Skeletal muscle satellite cell (primary cell): ENCODE measurements around the gene SLC4A9.
A peak's percentile ranks its signal among the peaks of the same experiment; 100 is the strongest.

ENCODE experiments used
- H3K27me3 ChIP-seq: 2 replicates; pipeline ENCODE4 v1.7.0; 2013; ENCODE audit warnings: low read length; ENCODE audit not compliant: control insufficient read depth, insufficient read depth
- H3K36me3 ChIP-seq: 2 replicates; pipeline ENCODE4 v1.7.0; 2013; ENCODE audit warnings: mild to moderate bottlenecking, control low read depth, low read length; ENCODE audit not compliant: insufficient read depth
- H3K4me1 ChIP-seq: 2 replicates; pipeline ENCODE4 v1.7.0; 2013; ENCODE audit warnings: low read length; ENCODE audit not compliant: control insufficient read depth, insufficient read depth
- H3K4me2 ChIP-seq: 2 replicates; pipeline ENCODE4 v1.7.0; 2013; ENCODE audit warnings: mild to moderate bottlenecking, low read length
- H3K4me3 ChIP-seq: 2 replicates; pipeline ENCODE4 v1.7.0; 2013; ENCODE audit warnings: low read length
- H3K9ac ChIP-seq: 2 replicates; pipeline ENCODE4 v1.7.0; 2013; ENCODE audit warnings: mild to moderate bottlenecking, low read depth, low read length, moderate library complexity
- H3K9me3 ChIP-seq: replicated peaks from 2 replicates; pipeline ENCODE4 v1.7.0; 2013; ENCODE audit warnings: mild to moderate bottlenecking, control low read depth, low read length

SLC4A9 gene

GRCh38 chr5:140324617-140325241 lies 35.3 kb upstream of the SLC4A9 start:
- Histone ChIP-seq H3K4me1 (peaks cover 50% of the 10 kb centered on the region), H3K27me3 (no peaks in the 10 kb centered on the region), H3K36me3 (no peaks in the 10 kb centered on the region), H3K4me2 (peak overlapping the region; percentile 75), H3K9ac (peak overlapping the region; percentile 85), H3K9me3 (no peaks in the 10 kb centered on the region), H3K4me3 (peak overlapping the region; percentile 17)

- Histone ChIP-seq H3K9ac (peak overlapping the region; percentile 85), H3K4me3 (no peak overlapping the region), H3K4me1 (peaks cover 50% of the 10 kb centered on the region), H3K36me3 (no peaks in the 10 kb centered on the region), H3K27me3 (no peaks in the 10 kb centered on the region), H3K4me2 (peak overlapping the region; percentile 75), H3K9me3 (no peaks in the 10 kb centered on the region)
Measured at GRCh38 chr5:140325486-140325885, 34.5 kb upstream of the SLC4A9 start.

- peaks cover 39% of the 10 kb centered on the region for H3K4me1 ChIP-seq
- H3K4me3 ChIP-seq: no peak overlapping the region
- H3K4me2 ChIP-seq: peak overlapping the region; percentile 10
- no peaks in the 10 kb centered on the region for H3K27me3 ChIP-seq
- H3K36me3 ChIP-seq: peaks cover 9% of the 10 kb centered on the region
- H3K9ac ChIP-seq: peak overlapping the region; percentile 4
- H3K9me3 ChIP-seq: no peaks in the 10 kb centered on the region
Measured at GRCh38 chr5:140327589-140327988, 32.4 kb upstream of the SLC4A9 start.

GRCh38 chr5:140328036-140328764 lies 31.8 kb upstream of the SLC4A9 start:
- no peaks in the 10 kb centered on the region for H3K9me3 ChIP-seq
- no peaks in the 10 kb centered on the region for H3K27me3 ChIP-seq
- H3K4me2 ChIP-seq: peak overlapping the region; percentile 10
- H3K4me3 ChIP-seq: no peak overlapping the region
- H3K36me3 ChIP-seq: peaks cover 15% of the 10 kb centered on the region
- peaks cover 35% of the 10 kb centered on the region for H3K4me1 ChIP-seq
- no peak overlapping the region for H3K9ac ChIP-seq

DNA sequence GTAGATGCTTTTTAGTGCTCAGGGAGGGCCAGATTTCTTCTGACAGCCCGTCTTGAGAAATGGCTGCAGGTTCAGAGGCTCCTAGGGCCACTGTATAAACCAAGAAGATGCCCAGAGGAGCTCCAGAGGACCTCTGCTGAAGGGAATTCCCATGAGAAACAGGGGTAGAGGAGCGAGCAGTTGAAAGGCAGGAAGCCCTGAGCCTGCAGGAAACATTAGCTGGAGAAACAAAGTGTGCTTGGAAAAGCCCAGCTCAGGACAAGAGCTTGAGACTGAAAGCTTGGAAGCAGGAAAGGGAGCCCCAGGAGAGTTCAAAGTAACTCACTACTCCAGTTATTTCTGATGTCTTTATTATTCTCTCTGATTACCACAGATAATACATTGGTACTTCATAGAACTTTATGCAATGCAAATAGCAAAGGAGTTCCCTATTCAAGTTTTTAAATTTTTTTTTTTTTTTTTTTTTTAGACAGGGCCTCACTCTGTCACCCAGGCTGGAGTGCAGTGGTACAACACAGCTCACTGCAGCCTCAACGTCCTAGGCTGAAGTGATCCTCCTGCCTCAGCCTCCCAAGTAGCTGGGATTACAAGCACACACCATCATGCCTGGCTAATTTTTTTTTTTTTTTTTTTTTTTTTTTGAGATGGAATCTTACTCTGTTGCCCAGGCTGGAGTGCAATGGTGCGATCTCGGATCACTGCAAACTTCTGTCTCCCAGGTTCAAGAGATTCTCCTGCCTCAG lies 30.1 kb upstream of the SLC4A9 start:
- peaks cover 24% of the 10 kb centered on the region for H3K36me3 ChIP-seq
- no peaks in the 10 kb centered on the region for H3K9me3 ChIP-seq
- H3K9ac ChIP-seq: no peak overlapping the region
- H3K4me1 ChIP-seq: peaks cover 18% of the 10 kb centered on the region
- H3K4me2 ChIP-seq: no peak overlapping the region
- no peak overlapping the region for H3K4me3 ChIP-seq
- no peaks in the 10 kb centered on the region for H3K27me3 ChIP-seq

DNA sequence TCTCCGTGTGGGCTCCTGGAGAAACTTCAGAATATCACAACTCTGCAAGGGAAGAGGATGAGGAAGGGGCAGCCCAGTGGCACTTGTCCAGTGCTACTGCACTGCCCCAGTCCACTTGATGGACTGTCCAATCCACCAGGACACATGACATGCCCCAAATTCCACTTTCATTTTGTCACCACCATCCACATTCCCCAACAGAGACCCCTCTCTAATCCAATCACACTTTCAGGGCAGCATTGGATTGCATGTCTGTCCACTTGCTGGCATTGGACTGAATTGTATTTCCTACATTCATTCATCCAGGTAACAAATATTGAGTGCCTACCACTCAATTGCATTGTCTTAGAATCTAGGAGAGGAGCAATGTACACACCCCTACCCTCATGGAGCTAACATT lies 28.4 kb upstream of the SLC4A9 start:
- Histone ChIP-seq H3K4me3 (no peak overlapping the region), H3K4me1 (peaks cover 10% of the 10 kb centered on the region), H3K9ac (no peak overlapping the region), H3K9me3 (no peaks in the 10 kb centered on the region), H3K27me3 (no peaks in the 10 kb centered on the region), H3K4me2 (no peak overlapping the region), H3K36me3 (peaks cover 34% of the 10 kb centered on the region)

GRCh38 chr5:140336388-140336787 lies 23.6 kb upstream of the SLC4A9 start:
- Histone ChIP-seq H3K9me3 (no peaks in the 10 kb centered on the region), H3K4me1 (peaks cover 27% of the 10 kb centered on the region), H3K4me2 (no peak overlapping the region), H3K36me3 (peaks cover 57% of the 10 kb centered on the region), H3K9ac (no peak overlapping the region), H3K27me3 (no peaks in the 10 kb centered on the region), H3K4me3 (no peak overlapping the region)

GRCh38 chr5:140337880-140338279 lies 22.1 kb upstream of the SLC4A9 start:
- H3K4me1 ChIP-seq: peaks cover 42% of the 10 kb centered on the region
- peaks cover 59% of the 10 kb centered on the region for H3K36me3 ChIP-seq
- no peaks in the 10 kb centered on the region for H3K27me3 ChIP-seq
- H3K4me3 ChIP-seq: no peak overlapping the region
- no peak overlapping the region for H3K9ac ChIP-seq
- H3K4me2 ChIP-seq: no peak overlapping the region
- H3K9me3 ChIP-seq: no peaks in the 10 kb centered on the region

DNA sequence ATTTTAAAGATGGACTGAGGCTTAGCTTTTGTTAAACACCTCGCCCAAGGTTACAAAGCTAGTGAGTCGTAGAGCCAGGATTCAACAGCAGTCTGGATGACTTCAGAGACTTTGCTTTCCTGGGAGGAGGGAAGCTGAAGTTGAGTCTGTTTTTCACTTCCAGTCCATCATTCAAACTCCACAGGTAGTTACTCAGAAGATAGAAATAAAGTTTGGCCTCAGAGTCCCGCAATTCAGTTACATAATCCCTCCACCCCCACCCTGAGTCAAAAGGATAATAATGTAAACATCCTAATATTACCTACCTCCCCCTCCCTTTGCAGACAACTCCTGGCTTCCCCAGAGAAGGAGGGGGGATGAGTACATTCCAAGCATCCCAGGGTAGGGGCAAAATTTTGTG lies 21.7 kb upstream of the SLC4A9 start:
- H3K27me3 ChIP-seq: no peaks in the 10 kb centered on the region
- H3K9ac ChIP-seq: no peak overlapping the region
- H3K4me3 ChIP-seq: no peak overlapping the region
- H3K36me3 ChIP-seq: peaks cover 54% of the 10 kb centered on the region
- peak overlapping the region; percentile 6 for H3K4me2 ChIP-seq
- peaks cover 46% of the 10 kb centered on the region for H3K4me1 ChIP-seq
- no peaks in the 10 kb centered on the region for H3K9me3 ChIP-seq

GRCh38 chr5:140338908-140339307 lies 21.1 kb upstream of the SLC4A9 start:
- Histone ChIP-seq H3K4me2 (no peak overlapping the region), H3K36me3 (peaks cover 54% of the 10 kb centered on the region), H3K4me1 (peaks cover 46% of the 10 kb centered on the region), H3K27me3 (no peaks in the 10 kb centered on the region), H3K4me3 (no peak overlapping the region), H3K9me3 (no peaks in the 10 kb centered on the region), H3K9ac (no peak overlapping the region)

- Histone ChIP-seq H3K4me2 (no peak overlapping the region), H3K36me3 (peaks cover 54% of the 10 kb centered on the region), H3K4me1 (peaks cover 52% of the 10 kb centered on the region), H3K9me3 (no peaks in the 10 kb centered on the region), H3K9ac (no peak overlapping the region), H3K27me3 (no peaks in the 10 kb centered on the region), H3K4me3 (no peak overlapping the region)
Measured at GRCh38 chr5:140339636-140340035, 20.4 kb upstream of the SLC4A9 start.
